Measurements from ENCODE around the gene PHOSPHO2.

The PHOSPHO2 gene

DNA sequence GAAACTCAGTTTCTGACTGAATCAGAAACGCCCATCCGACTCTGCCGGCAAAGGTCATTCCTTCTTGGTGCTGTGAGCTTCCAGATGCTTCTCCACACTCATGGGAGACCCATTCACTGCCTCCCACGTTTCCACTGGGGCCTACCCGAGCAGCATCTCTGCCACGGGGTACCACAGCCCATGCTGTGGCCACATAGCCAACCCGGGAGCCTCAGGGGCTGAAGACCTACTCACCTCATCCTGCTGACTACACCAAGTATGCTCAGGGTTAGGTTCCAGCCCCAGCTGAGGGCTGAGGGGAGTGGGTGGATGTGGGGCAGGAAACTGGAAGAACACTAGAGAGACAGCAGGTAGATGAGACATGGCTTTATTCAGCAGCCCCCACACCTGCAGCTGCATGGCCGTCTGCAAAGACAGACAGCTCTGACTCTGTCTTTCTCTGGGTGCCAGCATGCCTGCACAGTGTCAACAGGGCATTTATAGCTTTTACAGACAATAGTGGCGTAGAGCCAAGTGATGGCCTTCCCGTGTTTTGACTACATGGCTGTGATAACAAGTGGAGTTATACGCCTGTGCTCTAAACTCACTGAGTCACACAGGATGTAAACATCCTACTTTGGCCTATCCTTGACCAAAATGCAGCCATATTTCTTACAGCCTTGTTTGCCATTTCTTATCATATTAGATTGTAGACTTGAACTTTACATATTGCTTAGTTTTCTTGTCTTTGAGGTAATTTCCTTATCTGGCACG is 22.8 kb downstream of the PHOSPHO2 start:
- DNase-seq (ENCODE audit: low read depth) = no peak

DNA sequence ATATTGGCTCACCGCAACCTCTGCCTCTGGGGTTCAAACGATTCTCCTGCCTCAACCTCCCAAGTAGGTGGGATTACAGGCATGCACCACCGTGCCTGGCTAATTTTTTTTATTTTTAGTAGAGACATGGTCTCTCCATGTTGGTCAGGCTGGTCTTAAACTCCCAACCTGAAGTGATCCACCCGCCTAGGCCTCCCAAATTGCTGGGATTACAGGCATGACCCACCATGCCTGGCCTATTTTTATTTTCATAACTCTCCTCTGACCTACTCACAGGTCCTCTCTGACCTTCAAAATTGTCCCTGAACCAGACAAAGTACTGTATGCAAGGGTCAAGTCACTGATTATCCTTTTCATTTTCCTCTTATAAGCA is 23.4 kb downstream of the PHOSPHO2 start:
- DNase-seq (ENCODE audit: low read depth) = no peak

DNA sequence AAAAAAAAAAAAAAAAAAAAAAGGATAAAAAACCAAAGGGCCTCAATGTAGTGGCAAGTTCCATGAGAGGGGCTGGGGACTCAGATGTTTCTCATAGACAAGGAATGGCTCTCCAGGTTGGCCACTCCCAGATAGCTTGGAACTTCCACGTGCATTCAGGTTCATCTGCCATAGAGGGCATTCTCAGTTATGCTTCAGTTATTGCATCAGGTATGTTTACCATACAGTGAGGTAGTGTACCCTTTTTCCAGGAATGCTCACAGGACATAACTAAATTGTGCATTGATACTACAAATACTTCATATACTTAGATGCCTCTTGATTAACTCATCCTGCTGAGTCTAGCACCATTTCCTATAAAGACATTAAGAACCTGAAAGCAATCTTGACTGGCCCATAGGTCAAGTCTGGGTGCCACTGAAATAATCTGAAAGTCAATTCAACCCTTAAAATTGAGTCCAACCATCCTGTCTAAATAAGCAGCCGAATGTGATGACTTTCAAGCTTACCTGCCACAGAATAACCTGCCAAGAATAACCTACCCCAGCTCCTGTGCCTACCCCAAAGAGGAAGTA is 24.7 kb downstream of the PHOSPHO2 start:
- DNase-seq (ENCODE audit: low read depth) = no peak

DNA sequence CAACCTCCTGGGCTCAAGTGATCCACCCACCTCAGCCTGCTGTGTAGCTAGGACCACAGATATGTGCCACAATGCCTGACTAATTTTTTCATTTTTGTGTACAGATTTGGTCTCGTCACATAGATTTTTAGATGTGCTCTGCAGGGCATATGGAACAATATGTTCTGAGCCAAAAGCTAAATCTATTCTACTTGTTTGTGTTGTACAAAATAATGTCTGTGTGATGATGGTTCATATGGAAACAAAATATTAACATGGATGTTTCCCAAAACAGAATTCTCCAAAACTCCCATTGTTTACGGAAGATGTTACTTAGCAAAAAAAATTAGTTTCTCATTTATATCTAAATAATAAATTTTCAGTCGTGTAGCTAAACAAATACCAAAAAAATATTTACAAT is 26.7 kb downstream of the PHOSPHO2 start:
- no peak for DNase-seq (ENCODE audit: low read depth)

DNA sequence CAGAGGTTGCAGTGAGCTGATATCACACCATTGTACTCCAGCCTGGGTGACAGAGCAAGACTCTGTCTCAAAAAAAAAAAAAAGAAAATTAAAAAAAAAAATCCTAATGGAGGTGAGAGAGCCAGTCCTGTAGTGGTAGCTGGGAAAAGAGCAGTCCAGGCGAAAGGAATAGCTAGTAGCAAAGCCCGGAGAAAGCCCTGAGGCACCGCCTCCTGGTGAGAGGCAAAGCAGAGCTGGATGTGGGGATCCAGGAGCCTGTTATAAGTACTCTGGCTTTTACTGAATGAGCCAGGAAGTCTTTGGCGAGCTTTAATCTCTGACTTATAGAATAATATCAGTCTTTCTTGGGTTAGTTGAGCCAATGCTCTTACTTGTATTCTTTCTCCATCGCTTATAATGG is 32.8 kb downstream of the PHOSPHO2 start:
- no peak for DNase-seq (ENCODE audit: low read depth)

DNA sequence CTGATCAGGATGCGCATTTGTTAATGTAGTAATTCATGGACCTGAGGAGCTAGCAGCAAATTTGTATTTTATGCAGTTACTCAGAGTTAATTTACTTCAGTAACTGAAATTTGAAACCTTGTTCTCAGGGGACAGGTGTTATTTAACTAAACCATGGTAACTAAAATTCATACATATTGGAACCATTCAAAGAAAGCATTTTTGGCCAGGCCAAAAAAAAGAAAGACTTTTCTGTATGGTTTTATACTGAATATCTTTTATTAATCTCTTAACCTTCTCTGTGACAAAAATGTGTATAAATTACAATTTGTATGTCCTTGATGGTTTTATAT is 35.0 kb downstream of the PHOSPHO2 start:
- no peak for DNase-seq (ENCODE audit: low read depth)

DNA sequence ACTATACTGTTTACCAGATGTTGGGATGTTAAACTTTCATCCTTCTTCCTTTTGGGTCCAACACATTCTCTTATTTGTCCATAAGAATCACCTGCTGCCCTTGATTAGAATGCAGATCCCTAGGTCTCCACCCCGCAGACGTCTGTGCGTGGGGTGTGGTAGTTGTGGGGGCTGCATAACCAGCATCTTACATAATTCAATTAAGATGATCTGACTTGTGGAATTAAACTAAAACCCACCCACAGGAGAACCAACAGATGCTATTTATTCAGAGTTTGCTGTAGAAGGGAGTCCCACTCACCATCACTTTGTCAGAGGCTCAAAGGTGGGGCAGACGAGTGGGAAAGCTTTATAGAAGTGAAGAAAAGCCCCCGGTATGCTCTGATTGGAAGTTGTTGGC is 37.8 kb downstream of the PHOSPHO2 start:
- no peak for DNase-seq (ENCODE audit: low read depth)

DNA sequence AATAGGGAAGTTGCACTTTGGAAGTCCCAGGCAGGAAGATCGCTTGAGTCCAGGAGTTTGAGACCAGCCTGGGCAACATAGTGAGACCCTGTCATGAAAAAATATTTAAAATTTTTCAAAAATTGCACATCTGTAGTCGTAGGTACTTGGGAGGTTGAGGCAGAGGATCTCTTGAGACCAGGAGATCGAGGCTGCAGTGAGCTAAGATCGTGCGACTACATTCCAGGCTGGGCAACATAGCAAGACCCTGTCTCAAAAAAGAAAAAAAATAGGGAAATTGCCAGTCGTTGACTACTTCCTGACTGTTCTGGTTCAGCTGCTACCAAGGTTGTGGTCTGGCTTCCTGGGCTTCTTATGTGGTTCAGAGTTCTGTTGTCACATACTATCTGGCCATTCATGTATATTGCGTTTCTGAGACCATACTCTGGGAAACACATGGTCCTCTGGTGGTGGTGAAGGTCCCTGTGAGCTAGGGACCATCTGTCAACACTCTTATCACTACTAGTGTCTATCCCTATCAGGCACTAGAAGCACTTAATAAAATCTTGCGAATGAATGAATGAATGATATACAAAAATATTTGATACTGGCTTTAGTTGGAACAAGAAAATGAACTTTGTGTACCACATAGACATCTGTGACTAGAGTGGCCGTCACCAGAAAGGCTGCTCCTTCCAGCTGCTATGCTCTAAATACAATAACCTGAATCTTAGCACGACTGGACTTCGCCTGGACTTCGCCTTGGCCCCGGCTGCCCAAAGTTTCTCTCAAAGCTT is 38.5 kb downstream of the PHOSPHO2 start:
- no peak for DNase-seq (ENCODE audit: low read depth)

DNA sequence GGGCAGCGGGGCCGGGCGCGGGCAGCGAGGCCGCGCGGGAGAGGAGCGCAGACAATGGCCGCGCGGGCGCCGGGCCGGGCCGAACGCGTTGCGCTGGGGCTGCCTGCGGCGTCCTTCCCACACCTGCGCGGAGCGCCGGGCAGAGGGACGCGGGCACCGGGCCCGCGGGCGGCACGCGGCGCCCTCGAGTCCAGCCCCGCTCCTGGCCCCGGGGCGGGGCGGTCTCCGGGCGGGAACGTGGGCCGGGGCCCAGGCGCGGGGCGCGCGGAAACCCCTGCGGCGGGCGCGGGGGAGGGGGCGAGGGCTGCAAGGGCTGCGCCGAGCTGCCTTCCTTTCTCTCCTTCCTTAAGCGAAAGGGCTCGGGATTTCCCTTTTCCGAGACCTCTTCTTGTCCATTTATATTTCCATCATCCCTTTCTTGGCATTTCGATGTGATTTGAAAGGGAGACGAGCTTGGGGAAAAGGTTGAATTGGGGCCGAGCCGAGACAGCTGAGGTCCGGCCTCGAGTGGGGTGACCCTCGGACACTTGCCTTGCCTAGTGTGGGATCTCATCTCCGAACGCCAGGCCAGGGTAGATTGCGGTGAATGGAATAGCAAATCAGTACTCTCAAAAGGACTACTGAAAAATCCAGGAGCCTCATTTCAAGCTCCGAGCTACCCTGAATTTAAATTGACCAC is 40.0 kb downstream of the PHOSPHO2 start:
- no peak for DNase-seq (ENCODE audit: low read depth)

DNA sequence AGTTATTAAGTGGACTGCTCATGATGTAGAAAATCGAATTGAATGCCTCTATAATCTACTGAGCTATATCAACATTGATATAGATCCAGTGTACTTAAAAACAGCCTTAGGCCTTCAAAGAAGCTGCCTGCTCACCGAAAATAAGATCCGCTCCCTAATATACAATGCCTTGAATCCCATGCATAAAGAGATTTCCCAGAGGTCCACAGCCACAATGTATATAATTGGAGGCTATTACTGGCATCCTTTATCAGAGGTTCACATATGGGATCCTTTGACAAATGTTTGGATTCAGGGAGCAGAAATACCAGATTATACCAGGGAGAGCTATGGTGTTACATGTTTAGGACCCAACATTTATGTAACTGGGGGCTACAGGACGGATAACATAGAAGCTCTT is 41.4 kb downstream of the PHOSPHO2 start:
- DNase-seq (ENCODE audit: low read depth) = no peak

DNA sequence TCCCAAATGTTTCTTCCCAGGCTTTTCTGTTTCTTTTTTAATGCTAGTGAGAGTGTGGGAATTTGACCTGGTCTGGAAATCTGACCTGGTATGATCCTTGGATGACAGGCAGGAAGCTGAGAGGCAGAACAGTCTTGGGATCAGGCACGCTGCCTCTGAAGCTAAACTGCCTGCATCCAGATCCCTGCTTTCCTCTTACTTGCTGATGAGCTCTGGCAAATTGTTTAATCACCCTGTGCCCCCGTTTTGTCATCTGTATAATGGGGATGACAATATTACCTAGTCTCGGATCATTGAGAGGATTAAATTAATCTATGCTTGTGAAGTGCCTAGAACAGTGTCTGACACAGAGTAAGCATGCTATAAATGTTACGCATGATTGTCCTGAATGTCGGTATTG is 42.6 kb downstream of the PHOSPHO2 start:
- DNase-seq (ENCODE audit: low read depth) = no peak

DNA sequence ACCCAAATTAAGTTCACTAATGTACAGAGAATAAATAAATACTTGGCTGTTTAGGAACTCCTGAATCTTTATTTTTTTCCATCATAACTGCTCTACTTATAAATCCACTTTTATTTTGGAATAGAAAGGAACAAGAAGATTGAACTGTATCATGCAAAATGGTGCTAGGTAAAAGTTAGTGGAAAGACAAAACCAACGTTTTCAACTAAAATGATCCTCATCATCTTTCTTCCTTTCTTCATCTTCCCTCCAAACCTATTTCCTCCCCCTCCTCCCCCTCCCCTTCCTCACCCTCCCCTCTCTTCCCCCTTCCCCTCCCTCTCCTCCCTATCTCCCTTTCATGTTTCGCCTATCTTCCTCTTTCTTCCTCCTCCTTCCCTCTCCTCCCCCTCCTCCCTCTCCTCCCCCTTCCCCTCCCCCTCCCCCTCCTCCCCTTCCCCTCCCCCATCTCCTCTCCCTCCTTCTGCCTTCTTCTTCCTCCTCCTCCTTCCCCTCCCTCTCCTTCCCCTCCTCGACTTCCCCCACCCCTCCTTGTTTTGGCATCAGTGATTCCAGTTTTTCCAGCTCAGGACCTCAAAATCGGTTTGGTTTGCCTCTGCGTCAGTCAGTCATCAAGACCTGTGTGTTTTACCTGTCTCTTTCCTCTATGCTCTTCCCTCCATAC is 44.4 kb downstream of the PHOSPHO2 start:
- no peak for DNase-seq (ENCODE audit: low read depth)

DNA sequence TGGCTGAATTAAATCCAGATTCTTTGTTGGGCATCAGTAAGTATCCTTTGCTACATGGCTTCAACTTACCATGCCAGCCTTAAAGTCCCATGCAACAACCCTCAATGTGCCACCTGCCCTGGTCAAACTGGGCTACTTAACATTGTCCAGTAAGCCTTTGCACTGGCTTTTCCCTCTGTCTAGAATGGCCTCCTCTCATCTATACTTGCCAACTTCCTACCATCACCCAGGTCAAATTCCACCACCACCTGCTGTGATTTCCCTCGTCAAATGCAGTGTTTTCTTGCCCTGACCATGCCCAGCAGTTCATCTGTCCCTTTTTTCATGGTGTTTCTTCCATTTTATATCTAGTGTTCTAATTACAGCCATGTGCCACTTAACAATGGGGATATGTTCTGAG is 45.1 kb downstream of the PHOSPHO2 start:
- DNase-seq (ENCODE audit: low read depth) = no peak

DNA sequence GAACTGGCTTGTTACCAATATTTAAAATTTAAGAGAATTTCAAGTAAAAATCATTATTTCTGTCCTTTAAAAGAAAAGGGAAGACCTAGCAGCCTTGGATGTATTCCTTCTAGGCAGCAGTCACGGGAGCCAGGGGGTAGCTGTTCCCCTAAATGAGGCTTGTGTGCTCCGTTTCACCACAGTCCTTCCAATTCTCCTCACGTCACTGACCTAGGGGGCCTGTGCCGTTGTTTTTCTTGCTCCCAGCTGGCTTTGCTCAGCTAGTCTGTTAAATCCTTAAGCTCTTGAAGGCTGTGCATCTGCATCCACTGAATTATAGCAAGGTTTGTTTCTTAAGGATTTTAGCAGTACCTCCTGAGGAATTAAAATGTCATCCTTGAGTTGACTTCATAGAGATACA is 49.3 kb downstream of the PHOSPHO2 start:
- DNase-seq (ENCODE audit: low read depth) = no peak

DNA sequence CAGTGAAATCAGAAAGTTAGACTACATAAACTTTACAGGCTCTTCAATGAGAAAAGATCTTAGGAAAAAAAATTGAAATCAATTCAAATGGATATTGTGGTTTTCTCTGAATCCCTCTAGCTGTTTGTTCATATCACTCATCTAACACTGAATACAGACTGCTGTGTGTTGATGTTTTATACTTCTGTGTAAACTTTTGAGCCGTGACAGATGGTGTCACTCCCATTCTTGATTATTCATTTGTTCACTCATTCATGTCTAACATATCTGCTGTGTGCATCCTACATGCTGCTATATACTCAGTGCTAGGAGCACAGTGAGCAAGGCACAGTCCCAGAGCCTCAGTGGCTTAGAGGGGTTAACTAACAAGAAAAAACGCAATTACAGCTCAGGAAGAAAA is 52.0 kb downstream of the PHOSPHO2 start:
- no peak for DNase-seq (ENCODE audit: low read depth)

DNA sequence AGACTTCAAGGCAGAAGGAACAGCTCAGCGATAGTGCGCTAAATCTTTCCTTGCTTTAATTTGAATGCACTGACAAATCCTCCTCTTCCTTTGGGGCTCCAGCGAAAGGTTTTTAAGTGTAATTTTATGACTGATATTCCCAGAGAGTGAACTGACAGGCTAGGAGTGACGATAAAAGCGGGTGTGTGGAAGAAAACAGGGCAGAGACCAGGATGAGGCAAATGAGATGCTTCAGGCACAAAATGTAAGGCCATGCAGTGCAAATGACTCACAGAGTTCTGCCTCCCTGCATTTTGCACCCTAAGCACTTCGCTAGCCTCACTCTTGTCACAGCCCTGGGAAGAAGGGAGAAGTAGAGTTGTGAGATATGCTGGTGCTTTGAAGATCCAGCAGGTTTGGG is 54.0 kb downstream of the PHOSPHO2 start:
- no peak for DNase-seq (ENCODE audit: low read depth)

Measured in stimulated activated CD8-positive, alpha-beta memory T cell treated with anti-CD3 and anti-CD28 coated beads, Interleukin-12 subunit alpha, Interleukin-12 subunit beta, amount 100 ng/mL, for 4 hours (primary cell).